ENCODE measurements around the gene PTPRR.

GRCh38 chr12:70745048-70745447, 175.5 kb downstream of the PTPRR start:
- TF ChIP-seq EZH2phosphoT487 (conservative IDR thresholded peaks at IDR 0.05; ENCODE audit: low read length) = no peak
- TF ChIP-seq, protein P1, sequence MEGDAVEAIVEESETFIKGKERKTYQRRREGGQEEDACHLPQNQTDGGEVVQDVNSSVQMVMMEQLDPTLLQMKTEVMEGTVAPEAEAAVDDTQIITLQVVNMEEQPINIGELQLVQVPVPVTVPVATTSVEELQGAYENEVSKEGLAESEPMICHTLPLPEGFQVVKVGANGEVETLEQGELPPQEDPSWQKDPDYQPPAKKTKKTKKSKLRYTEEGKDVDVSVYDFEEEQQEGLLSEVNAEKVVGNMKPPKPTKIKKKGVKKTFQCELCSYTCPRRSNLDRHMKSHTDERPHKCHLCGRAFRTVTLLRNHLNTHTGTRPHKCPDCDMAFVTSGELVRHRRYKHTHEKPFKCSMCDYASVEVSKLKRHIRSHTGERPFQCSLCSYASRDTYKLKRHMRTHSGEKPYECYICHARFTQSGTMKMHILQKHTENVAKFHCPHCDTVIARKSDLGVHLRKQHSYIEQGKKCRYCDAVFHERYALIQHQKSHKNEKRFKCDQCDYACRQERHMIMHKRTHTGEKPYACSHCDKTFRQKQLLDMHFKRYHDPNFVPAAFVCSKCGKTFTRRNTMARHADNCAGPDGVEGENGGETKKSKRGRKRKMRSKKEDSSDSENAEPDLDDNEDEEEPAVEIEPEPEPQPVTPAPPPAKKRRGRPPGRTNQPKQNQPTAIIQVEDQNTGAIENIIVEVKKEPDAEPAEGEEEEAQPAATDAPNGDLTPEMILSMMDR (IDR thresholded peaks at IDR 0.05; ENCODE audit: insufficient read depth, low read length, poor library complexity, severe bottlenecking) = no peak

Data from SU-DHL-6 (cell line).